GM21528 (cell line): Measurements from ENCODE around the gene CDHR4.
"Not testable (repeated sequence)": the region's sequence is repeated elsewhere in the genome, so short reads cannot be mapped to it uniquely, and the experiment has no call there.

Experiments
- ATAC-seq: cut with Tn5 transposase; IDR thresholded peaks from one replicate; pipeline ENCODE4 v1.9.1; 2021; ENCODE audit warnings: mild to moderate bottlenecking, moderate library complexity; ENCODE audit not compliant: unreplicated experiment, low FRiP score

The CDHR4 gene, protein sequence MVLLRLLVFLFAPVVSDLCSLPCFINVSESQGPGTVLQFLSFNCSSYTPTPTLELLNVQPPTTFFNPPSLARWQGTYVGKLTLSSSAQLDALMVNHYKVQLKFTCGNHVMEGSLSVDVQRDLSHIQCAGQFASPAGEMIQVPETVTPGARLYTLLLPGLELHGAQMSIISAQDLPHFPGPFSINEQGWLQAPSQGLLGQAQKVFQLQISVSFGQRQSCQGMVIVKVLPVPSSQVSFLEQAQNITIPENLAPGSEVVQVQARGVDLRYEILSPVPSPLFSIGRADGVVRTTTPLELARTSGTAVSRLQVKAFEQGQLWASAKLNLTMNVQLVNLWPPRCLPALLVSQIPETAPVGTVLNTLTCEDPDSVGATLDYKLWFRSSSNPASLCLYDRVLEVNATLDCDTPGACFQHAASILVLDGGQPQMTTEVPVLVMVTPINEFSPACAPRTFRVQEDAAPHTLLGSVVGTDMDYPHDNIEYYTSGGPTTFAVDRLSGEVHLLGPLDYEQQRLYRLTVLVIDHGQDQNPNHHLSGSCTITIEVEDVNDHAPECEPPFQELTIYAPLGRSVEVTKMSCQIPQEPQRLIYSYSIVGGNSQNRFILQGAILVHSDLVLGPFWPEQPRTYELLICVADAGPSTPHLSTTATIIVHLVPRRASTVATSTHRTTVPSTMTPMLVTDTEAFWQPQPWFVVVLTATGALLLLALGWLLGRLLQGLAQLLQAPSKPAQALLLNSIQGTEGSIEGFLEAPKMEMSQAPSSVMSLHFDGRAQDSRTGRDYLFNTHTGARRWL

GRCh38 chr3:49799761-49800160, at the start of gene CDHR4:
Gene CDHR4, minus strand, starts transcription at chr3:49799873. Its CDS starts 61 bp downstream, at chr3:49799812.
- no peak for ATAC-seq

- no peak for ATAC-seq
Observed at GRCh38 chr3:49845694-49846093, 46.0 kb upstream of the CDHR4 start.

DNA sequence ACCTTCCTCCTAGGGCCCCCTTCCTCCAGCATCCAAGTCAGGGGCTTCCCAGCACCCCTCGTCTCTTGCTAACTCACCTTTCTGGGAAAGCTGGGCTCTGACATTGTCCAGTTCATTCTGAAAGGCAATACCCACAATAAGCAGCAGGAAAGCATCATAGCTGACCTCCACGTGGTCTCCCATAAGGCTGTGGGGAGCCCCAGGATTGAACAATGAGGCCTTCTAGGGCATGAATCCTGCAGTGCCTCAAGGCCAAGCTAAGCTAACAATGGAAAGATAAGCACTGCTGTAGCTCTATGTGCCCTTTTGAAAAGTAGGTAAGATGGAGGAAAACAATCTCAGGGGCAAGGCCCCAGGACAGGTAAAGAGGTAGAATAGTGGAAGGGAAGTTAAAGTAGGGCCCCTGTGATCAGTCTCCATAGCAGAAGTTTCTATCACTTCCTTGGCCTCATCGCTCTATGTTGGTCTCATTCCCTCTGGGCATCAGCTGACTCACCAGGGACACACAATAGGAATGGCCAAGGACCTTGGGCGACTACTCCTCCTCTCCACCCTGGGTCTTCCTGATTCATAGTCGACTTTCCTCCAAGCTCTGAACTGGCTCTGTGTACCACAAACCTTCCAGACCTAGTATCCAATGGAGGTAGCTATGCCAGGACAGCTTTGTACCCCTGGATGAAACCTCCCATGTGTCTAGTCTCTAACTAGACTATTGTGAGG, 45.0 kb upstream of the CDHR4 start:
- ATAC-seq, result no peak

- ATAC-seq, result no peak
Observed at GRCh38 chr3:49842843-49843517, 43.3 kb upstream of the CDHR4 start.

DNA sequence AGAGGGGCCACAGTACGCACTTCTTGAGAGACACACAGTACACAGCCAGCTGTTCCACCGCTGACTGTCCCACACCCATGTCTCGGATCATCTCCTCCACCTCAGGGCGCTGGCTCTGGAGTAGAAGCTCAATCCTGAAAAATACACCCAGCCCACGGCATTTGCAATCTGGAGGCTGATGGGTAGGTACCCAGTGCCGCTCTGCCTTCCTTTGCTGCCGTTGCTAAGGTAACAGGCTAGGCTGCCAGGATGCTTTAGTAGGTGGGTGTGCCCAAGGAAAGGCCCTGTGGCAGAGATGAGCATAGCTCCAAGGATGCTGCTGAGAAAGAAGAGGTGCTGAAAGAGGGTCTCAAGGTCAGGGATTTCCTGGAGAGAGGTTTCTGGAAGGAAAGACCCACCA, 42.1 kb upstream of the CDHR4 start:
- no peak for ATAC-seq

GRCh38 chr3:49841126-49841696, 41.5 kb upstream of the CDHR4 start:
- no peak for ATAC-seq

- ATAC-seq, result no peak
Observed at GRCh38 chr3:49840388-49840787, 40.7 kb upstream of the CDHR4 start.

DNA sequence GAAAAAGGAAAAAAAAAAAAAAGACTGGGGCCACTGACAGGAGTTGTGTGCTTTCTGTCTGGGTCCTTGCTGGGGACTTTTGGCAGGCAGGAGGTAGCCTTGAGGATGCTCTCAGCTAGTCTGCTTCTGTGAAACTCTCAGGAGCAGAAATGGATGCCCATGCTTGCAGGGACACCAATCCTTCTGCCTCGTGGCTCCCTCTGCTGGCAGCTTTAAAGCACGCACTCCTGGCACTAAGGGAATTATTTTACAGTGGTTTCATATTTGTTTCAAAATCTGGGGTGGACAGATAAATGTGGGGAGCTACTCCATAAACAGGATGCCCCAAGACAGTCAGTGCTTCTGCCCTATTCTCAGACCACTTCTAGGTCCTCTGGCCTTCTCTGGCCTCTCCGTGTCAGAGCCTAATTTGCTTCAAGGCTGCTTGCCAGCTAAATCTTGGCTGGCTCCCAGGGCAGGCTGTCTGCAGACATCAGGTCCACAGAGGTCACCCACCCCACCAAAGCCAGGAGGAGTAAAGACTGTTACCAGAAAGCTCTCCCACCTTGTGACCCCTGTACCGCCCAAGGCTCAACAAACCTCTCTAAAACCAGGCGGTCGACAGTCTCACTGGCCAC, 39.6 kb upstream of the CDHR4 start:
- ATAC-seq, result no peak

DNA sequence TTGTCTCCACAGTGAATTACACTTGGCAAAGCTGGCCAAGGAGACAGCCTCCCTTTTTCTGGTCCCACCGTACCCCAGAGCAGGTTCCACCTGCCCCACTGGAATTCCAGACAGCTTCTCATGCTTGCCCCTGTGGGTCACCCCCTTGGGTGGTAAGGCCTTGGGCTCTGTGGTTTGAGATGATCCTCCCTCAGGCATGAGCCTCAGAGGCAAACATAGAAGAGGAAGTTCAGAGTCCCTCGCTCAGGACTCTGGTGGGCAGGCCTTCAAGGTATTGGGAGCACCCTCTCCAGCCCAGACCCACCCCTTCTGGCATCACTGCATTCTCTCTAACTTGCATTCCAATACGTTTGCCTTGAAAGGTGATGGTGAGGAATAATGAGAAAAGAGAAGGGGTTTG, 31.7 kb upstream of the CDHR4 start:
- ATAC-seq, result no peak

- no peak for ATAC-seq
Observed at GRCh38 chr3:49826016-49826415, 26.3 kb upstream of the CDHR4 start.

DNA sequence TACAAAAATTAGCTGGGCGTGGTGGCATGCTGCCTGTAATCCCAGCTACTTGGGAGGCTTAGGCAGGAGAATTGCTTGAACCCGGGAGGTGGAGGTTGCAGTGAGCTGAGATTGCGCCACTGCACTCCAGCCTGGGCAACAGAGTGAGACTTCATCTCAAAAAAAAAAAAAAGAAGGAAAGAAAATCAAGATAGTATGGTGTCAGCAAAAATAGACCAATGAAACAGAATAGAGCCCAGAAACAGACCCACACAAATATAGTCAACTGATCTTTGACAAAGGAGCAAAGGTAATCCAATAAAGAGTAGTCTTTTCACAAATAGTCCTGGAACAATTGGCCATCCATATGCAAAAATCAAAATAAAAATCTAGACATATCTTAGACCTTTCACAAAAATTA, 23.5 kb upstream of the CDHR4 start:
- not testable (repeated sequence) for ATAC-seq

DNA sequence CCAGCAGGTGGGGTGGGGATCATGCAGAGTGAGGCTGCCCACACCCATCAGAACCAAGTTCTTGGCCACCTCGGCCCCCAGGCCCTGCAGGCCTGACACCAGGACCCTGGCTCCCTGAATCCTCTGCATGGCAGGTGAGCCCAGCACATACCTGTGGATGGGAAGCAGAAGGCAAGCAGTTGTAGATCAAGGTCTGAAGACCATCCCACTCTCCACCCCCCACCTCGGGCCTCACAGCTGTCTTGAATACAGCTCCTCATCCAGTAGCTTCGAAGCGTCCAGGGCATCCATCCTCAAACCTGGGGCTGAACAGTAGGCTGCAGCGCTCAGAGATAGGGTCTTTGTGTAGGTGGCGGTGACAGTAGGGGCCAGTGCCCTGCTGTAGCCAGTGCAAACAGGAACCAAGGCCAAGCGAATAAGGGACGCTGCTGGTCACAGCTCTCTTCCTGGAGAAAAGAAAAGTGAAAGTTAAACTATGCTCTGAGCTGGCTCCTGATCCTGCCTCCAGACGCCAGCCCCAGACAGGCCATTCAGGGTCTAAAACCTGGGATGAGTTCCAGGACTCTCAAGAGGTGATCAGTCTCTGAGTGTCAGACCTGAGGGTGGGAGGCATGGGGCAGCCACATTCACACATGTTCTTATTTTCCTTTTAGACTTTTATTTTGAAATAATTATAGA, 14.0 kb upstream of the CDHR4 start, which contains the start of gene UBA7:
TSS of gene UBA7 (minus strand) at position 457 of the 678 bp plus-strand sequence. CDS start at position 291, 166 bp downstream.
- ATAC-seq, result peak; percentile 36

- no peak for ATAC-seq
Observed at GRCh38 chr3:49812916-49813496, 13.3 kb upstream of the CDHR4 start.

DNA sequence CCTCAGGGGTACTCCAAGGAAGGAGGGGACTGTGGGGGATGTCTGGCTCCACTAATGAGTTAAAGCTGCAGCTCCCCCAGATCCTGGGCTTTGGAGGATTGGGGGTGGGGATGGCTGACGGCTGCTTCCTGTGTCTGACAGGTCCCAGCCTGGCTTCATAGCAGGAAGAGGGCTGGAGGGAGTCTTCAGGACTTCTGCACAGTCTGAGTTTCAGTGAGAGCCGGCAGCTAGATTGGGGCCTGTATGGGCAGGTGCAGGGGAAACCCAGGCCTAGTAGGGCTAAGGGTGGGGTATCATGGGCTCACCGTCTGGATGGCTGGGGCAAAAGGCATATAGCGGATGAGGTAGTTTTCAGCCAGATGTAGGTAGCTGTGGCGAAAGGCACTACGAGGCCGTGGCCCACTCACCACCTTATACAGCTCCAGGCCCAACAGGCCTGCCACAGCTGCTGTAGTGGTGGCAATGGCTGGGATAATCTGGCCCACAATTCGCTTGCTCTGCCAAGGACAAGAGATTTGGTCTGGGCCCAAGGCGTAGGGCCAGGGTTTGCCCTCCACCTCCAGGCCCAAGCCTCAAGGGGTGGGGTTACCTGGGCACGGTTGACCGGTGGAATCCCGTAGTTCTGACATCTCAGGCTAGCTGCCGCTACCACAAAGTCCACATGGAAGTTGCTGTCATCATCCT, 7.9 kb upstream of the CDHR4 start:
- ATAC-seq, result no peak

DNA sequence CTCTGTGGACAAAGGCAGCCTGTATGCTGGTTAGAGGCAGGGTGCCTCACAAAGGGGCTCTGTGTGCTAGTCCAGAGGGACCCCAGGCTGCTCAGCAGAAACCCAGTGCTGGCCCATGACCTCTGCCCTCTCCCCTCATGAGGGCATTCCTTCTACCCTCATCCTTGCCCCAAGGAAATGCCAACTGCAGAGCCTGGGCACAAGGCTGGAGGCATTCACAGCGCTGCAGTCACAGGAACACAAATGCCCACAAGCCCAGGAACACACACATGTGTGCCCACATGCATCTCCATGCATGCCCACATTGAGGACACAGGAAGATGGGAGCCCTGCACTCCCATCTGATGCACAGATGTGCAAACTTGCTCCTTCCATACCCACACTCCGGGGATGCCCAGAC, 7.2 kb upstream of the CDHR4 start:
- ATAC-seq, result no peak

DNA sequence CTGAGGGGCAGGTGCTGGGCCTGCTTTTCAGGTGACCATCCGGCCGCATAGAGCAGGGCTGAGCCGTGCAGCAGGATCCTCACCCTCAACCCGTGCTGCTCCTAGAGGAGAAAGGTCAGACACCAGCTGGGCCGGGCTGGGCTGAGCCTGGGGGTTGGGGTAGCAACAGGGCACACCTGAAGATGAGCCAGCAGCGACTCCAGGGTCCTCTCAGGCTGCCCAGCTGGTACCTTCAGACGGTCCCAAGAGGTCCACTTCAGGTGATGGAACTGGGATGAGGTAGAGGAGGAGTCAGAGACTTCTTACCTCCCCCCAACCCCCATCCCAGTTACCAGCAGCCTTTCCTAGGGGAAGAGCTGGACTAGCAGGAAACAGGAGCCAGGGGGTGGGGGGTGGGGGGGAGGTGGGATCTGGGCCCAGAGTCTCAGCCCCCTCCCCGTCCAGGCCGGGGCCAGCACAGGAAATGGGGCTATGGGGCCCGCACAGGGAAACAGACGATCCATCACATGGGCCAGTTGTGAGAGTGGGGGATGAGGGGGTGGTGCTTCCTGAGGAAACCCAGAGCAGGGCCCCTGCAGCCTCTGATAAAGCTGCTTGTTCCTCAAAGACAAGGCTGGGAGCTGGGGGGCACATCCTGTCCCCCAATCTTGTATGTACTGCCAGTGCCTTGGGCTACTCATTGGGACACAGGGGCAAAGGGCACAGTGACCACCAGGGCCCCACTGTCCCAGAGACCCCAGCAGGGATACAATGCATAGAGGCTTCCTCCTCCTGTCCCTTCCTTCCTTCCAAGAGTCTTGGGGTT, 6.4 kb upstream of the CDHR4 start:
- ATAC-seq, result no peak

- no peak for ATAC-seq
Observed at GRCh38 chr3:49805367-49805782, 5.7 kb upstream of the CDHR4 start.
